Measurements from ENCODE around the gene SCMH1.

SCMH1 gene

DNA sequence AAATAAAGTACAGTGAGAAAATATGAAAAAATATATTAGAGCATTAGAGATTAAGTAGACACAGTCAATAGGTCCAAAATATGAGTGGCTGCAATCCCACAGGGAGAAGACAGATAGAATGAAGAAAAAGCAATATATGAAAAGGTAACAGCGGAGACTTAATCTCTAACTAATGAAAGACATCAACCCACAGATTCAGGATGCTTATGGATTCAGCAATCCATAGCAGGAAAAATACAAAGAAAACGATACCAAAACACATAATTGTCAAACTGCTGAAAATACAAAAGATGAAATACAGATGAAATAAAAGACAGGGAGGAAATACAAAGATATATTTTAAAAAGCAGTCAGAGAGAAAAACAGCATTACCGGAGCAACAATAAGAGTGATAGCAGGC, 163.9 kb downstream of the SCMH1 start:
- TF ChIP-seq, protein P1, sequence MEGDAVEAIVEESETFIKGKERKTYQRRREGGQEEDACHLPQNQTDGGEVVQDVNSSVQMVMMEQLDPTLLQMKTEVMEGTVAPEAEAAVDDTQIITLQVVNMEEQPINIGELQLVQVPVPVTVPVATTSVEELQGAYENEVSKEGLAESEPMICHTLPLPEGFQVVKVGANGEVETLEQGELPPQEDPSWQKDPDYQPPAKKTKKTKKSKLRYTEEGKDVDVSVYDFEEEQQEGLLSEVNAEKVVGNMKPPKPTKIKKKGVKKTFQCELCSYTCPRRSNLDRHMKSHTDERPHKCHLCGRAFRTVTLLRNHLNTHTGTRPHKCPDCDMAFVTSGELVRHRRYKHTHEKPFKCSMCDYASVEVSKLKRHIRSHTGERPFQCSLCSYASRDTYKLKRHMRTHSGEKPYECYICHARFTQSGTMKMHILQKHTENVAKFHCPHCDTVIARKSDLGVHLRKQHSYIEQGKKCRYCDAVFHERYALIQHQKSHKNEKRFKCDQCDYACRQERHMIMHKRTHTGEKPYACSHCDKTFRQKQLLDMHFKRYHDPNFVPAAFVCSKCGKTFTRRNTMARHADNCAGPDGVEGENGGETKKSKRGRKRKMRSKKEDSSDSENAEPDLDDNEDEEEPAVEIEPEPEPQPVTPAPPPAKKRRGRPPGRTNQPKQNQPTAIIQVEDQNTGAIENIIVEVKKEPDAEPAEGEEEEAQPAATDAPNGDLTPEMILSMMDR (IDR thresholded peaks at IDR 0.05; ENCODE audit: low read depth, low read length), result no peak
- TF ChIP-seq EZH2phosphoT487 (IDR thresholded peaks at IDR 0.05; ENCODE audit: low read depth), result no peak
- H3K36me3 ChIP-seq (replicated peaks; ENCODE audit: low read depth, low read length), result no peaks in the 10 kb centered on the region
- no peaks in the 10 kb centered on the region for H3K9me3 ChIP-seq (ENCODE audit: insufficient read depth, low read length)
- no peaks in the 10 kb centered on the region for H4K20me1 ChIP-seq (ENCODE audit: insufficient read depth, low read length)
- H2AFZ ChIP-seq (ENCODE audit: low read depth, low read length), result no peak overlapping the region
- no peaks in the 10 kb centered on the region for H3K79me2 ChIP-seq (ENCODE audit: low read length)
- no peak overlapping the region for H3K27ac ChIP-seq (ENCODE audit: low read length)
- H3K9ac ChIP-seq (ENCODE audit: low read length), result no peak overlapping the region
- H3K4me3 ChIP-seq (ENCODE audit: low read length), result no peak overlapping the region
- H3K27me3 ChIP-seq (ENCODE audit: low read depth, low read length), result no peaks in the 10 kb centered on the region
- no peaks in the 10 kb centered on the region for H3K4me1 ChIP-seq (ENCODE audit: low read length)
- H3K4me2 ChIP-seq (ENCODE audit: low read length), result no peak overlapping the region

DNA sequence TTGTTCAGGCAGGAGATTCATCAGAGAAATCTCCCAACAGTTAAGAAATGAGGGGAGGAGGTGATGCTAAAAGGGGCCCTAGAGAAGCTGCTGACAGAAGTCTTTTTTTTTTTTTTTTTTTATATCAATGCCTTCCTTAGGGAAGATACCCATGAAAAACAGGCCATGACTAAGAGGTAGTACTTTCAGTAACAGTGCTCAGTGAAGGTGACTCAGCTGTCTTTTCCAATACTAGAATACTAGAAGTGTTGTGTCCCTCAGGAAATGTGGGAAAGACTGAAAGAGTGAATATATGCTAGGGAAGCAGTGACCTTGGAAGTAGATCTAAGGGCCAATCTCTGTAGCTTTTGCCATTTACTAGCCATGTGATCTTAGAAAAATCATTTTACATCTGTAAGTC, 168.1 kb downstream of the SCMH1 start:
- H3K4me1 ChIP-seq (ENCODE audit: low read length), result no peaks in the 10 kb centered on the region
- H3K4me2 ChIP-seq (ENCODE audit: low read length), result no peak overlapping the region
- H3K9ac ChIP-seq (ENCODE audit: low read length), result no peak overlapping the region
- no peaks in the 10 kb centered on the region for H3K79me2 ChIP-seq (ENCODE audit: low read length)
- TF ChIP-seq EZH2phosphoT487 (IDR thresholded peaks at IDR 0.05; ENCODE audit: low read depth), result no peak
- TF ChIP-seq, protein P1 (IDR thresholded peaks at IDR 0.05; ENCODE audit: low read depth, low read length), result no peak
- H3K27me3 ChIP-seq (ENCODE audit: low read depth, low read length), result no peaks in the 10 kb centered on the region
- no peaks in the 10 kb centered on the region for H3K9me3 ChIP-seq (ENCODE audit: insufficient read depth, low read length)
- no peak overlapping the region for H3K4me3 ChIP-seq (ENCODE audit: low read length)
- no peak overlapping the region for H3K27ac ChIP-seq (ENCODE audit: low read length)
- no peaks in the 10 kb centered on the region for H4K20me1 ChIP-seq (ENCODE audit: insufficient read depth, low read length)
- no peak overlapping the region for H2AFZ ChIP-seq (ENCODE audit: low read depth, low read length)
- H3K36me3 ChIP-seq (replicated peaks; ENCODE audit: low read depth, low read length), result no peaks in the 10 kb centered on the region

DNA sequence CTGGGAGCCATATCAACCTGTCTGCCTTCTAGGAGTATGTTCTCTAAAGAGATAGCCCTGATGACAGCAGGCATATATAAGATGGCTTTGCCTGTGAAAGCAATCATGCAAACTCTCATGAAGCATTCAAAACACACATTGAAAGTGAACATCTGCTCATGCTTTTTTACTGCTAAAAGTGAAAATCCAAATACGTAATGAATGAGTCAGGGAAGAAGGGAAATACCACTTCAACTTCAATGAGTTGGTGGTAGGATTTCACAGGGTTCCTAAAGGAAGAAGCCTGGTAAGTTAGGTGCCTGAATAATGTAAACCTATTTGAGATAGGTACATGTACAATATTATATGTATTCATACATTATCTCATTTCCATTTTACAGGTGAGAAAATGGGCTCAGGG, 170.1 kb downstream of the SCMH1 start:
- H3K79me2 ChIP-seq (ENCODE audit: low read length), result no peaks in the 10 kb centered on the region
- H4K20me1 ChIP-seq (ENCODE audit: insufficient read depth, low read length), result no peaks in the 10 kb centered on the region
- H3K9ac ChIP-seq (ENCODE audit: low read length), result no peak overlapping the region
- no peak overlapping the region for H3K4me2 ChIP-seq (ENCODE audit: low read length)
- H3K27ac ChIP-seq (ENCODE audit: low read length), result no peak overlapping the region
- H3K9me3 ChIP-seq (ENCODE audit: insufficient read depth, low read length), result no peaks in the 10 kb centered on the region
- H3K27me3 ChIP-seq (ENCODE audit: low read depth, low read length), result no peaks in the 10 kb centered on the region
- H3K4me1 ChIP-seq (ENCODE audit: low read length), result no peaks in the 10 kb centered on the region
- no peak overlapping the region for H2AFZ ChIP-seq (ENCODE audit: low read depth, low read length)
- H3K4me3 ChIP-seq (ENCODE audit: low read length), result no peak overlapping the region
- TF ChIP-seq, protein P1 (IDR thresholded peaks at IDR 0.05; ENCODE audit: low read depth, low read length), result no peak
- TF ChIP-seq EZH2phosphoT487 (IDR thresholded peaks at IDR 0.05; ENCODE audit: low read depth), result no peak
- no peaks in the 10 kb centered on the region for H3K36me3 ChIP-seq (replicated peaks; ENCODE audit: low read depth, low read length)

DNA sequence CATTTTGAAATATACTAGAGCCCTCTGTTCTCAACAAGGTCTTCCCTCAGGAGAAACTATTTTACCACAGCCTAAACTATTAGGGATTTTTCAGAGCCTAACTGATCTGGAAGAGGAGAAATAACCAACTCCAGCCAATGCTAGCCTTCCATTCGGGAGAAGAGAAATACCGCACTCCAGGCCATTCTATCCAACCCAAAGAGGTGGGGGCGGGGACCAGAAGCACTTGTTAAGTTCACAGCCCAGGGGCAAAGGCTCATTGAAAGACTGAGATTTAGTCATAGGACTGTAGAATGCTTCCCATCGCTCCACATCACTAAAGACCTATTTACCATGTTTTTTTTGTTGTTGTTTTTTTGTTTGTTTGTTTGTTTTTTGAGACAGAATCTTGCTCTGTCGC, 185.2 kb downstream of the SCMH1 start:
- no peaks in the 10 kb centered on the region for H3K9me3 ChIP-seq (ENCODE audit: insufficient read depth, low read length)
- H3K79me2 ChIP-seq (ENCODE audit: low read length), result no peaks in the 10 kb centered on the region
- TF ChIP-seq, protein P1 (IDR thresholded peaks at IDR 0.05; ENCODE audit: low read depth, low read length), result no peak
- peaks cover 7% of the 10 kb centered on the region for H3K4me1 ChIP-seq (ENCODE audit: low read length)
- no peaks in the 10 kb centered on the region for H4K20me1 ChIP-seq (ENCODE audit: insufficient read depth, low read length)
- no peak overlapping the region for H3K27ac ChIP-seq (ENCODE audit: low read length)
- H3K4me2 ChIP-seq (ENCODE audit: low read length), result no peak overlapping the region
- H3K27me3 ChIP-seq (ENCODE audit: low read depth, low read length), result no peaks in the 10 kb centered on the region
- H3K36me3 ChIP-seq (replicated peaks; ENCODE audit: low read depth, low read length), result peaks cover 3% of the 10 kb centered on the region
- H2AFZ ChIP-seq (ENCODE audit: low read depth, low read length), result no peak overlapping the region
- H3K4me3 ChIP-seq (ENCODE audit: low read length), result no peak overlapping the region
- H3K9ac ChIP-seq (ENCODE audit: low read length), result no peak overlapping the region

Measured in OCI-LY3 (cell line).